Neural progenitor cell (in vitro differentiated cells): ENCODE results near the gene FAM168B. TPM values are rescaled to one million over a fixed set of nuclear protein-coding genes. Genes with fewer than 3 reads are reported as not detected.
"Not testable (repeated sequence)": the region's sequence is repeated elsewhere in the genome, so short reads cannot be mapped to it uniquely, and the experiment has no call there.

ENCODE experiments used
- DNase-seq: peaks from one replicate; pipeline ENCODE4 v3.0.0-alpha.2; 2016; ENCODE audit warnings: low spot score
- H2AFZ ChIP-seq: fragments of 200-600 bp; sonication (generic); replicated peaks from 2 replicates; pipeline ENCODE4 v1.6.1; 2016; ENCODE audit warnings: antibody characterized with exemption
- H3F3A ChIP-seq: fragments of 200-600 bp; sonication (generic); 2 replicates; pipeline ENCODE4 v1.6.1; 2016; ENCODE audit warnings: antibody characterized with exemption, low read depth
- H3K27ac ChIP-seq: fragments of 200-600 bp; sonication (generic); 2 replicates; pipeline ENCODE4 v1.5.1; 2016; ENCODE audit warnings: mild to moderate bottlenecking
- H3K27me3 ChIP-seq: fragments of 200-600 bp; sonication (generic); 2 replicates; pipeline ENCODE4 v1.6.1; 2016; ENCODE audit warnings: mild to moderate bottlenecking, moderate library complexity
- H3K36me3 ChIP-seq: fragments of 200-600 bp; sonication (generic); 2 replicates; pipeline ENCODE4 v1.5.1; 2016
- H3K4me1 ChIP-seq: fragments of 200-600 bp; sonication (generic); 2 replicates; pipeline ENCODE4 v1.6.1; 2016; ENCODE audit warnings: mixed run types
- H3K4me2 ChIP-seq: fragments of 200-600 bp; sonication (generic); 2 replicates; pipeline ENCODE4 v1.6.1; 2016
- H3K4me3 ChIP-seq: fragments of 200-600 bp; sonication (generic); 2 replicates; pipeline ENCODE4 v1.5.1; 2016
- H3K79me2 ChIP-seq: fragments of 200-600 bp; sonication (generic); 2 replicates; pipeline ENCODE4 v1.6.1; 2016; ENCODE audit warnings: low read depth
- H3K9ac ChIP-seq: fragments of 200-600 bp; sonication (generic); 2 replicates; pipeline ENCODE4 v1.6.1; 2016
- H3K9me3 ChIP-seq: fragments of 200-600 bp; sonication (generic); 2 replicates; pipeline ENCODE4 v1.5.1; 2016; ENCODE audit warnings: low read depth
- H4K20me1 ChIP-seq: fragments of 200-600 bp; sonication (generic); 2 replicates; pipeline ENCODE4 v1.6.1; 2016; ENCODE audit warnings: low read depth
- H3K27ac Mint-ChIP-seq: 3 replicates; pipeline ENCODE4 v1.8.0; 2021; ENCODE audit warnings: mixed read lengths
- H3K27me3 Mint-ChIP-seq: 2 replicates; pipeline ENCODE4 v1.8.0; 2022; ENCODE audit warnings: low read depth, mild to moderate bottlenecking, inconsistent platforms, moderate library complexity, mixed read lengths; ENCODE audit not compliant: insufficient read depth
- H3K36me3 Mint-ChIP-seq: 3 replicates; pipeline ENCODE4 v1.8.0; 2021; ENCODE audit warnings: mixed read lengths
- H3K4me1 Mint-ChIP-seq: 3 replicates; pipeline ENCODE4 v1.8.0; 2021; ENCODE audit warnings: mixed read lengths
- H3K4me3 Mint-ChIP-seq: 3 replicates; pipeline ENCODE4 v1.8.0; 2021; ENCODE audit warnings: mild to moderate bottlenecking, moderate library complexity, mixed read lengths
- H3K9me3 Mint-ChIP-seq: 3 replicates; pipeline ENCODE4 v1.8.0; 2020; ENCODE audit warnings: mixed read lengths
- CTCF ChIP-seq: fragments of 200-600 bp; sonication (generic); IDR thresholded peaks from 2 replicates; pipeline ENCODE4 v1.5.1; 2017; ENCODE audit warnings: antibody characterized with exemption, mild to moderate bottlenecking
- EZH2 ChIP-seq: fragments of 200-600 bp; sonication (generic); IDR thresholded peaks from 2 replicates; pipeline ENCODE4 v1.6.1; 2017; ENCODE audit warnings: antibody characterized with exemption, mild to moderate bottlenecking, moderate library complexity
- EZH2phosphoT487 ChIP-seq: fragments of 200-600 bp; sonication (generic); IDR thresholded peaks from 2 replicates; pipeline ENCODE4 v1.6.1; 2017; ENCODE audit warnings: antibody characterized with exemption
- total RNA-seq: library from RNA; depleted of rRNA; stranded (reverse); fragments of >200 nt; gene quantifications from 2 replicates; pipeline ENCODE4 v1.2.3, GENCODE V29; 2015; ENCODE audit warnings: low replicate concordance

Gene FAM168B
- total RNA-seq, 1 donor from 2014 or later, result 63.0 TPM

DNA sequence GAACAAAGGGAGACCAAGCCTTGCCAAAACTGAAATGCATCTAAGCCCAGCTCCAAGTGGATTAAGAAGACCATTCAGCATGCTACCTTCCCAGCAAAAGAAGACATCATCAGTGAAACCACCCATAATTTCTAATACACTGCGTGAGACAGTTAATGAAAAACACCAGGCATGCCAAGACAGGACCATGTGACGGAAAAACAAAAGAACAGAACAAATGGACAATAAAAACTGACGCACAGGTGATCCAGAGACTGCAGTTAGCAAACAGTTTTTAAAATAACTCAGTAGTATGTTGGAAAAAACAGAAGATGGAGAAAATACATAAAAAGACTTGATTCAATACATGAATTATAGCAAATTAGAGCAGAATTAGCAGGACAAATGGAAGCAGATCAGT lies 15.3 kb downstream of the FAM168B start:
- Histone ChIP-seq H3K27me3 (no peaks in the 10 kb centered on the region), H3K4me3 (no peak overlapping the region), H2AFZ (no peak overlapping the region), H3K9ac (no peak overlapping the region), H3K79me2 (peaks cover 99% of the 10 kb centered on the region), H3K9me3 (no peaks in the 10 kb centered on the region), H3K4me1 (peaks cover 8% of the 10 kb centered on the region), H3K4me2 (no peak overlapping the region), H3K27ac (no peak overlapping the region), H4K20me1 (peaks cover 83% of the 10 kb centered on the region), H3K36me3 (peaks cover 3% of the 10 kb centered on the region), H3F3A (no peaks in the 10 kb centered on the region)
- H3K27me3 Mint-ChIP-seq, result peaks cover 2% of the 10 kb centered on the region
- H3K36me3 Mint-ChIP-seq, result peaks cover 50% of the 10 kb centered on the region
- H3K9me3 Mint-ChIP-seq, result no peaks in the 10 kb centered on the region
- no peak for DNase-seq
- no peak overlapping the region for H3K4me3 Mint-ChIP-seq
- no peak overlapping the region for H3K27ac Mint-ChIP-seq
- H3K4me1 Mint-ChIP-seq, result peaks cover 3% of the 10 kb centered on the region
- TF ChIP-seq CTCF (no peak), EZH2 (no peak), EZH2phosphoT487 (no peak)

DNA sequence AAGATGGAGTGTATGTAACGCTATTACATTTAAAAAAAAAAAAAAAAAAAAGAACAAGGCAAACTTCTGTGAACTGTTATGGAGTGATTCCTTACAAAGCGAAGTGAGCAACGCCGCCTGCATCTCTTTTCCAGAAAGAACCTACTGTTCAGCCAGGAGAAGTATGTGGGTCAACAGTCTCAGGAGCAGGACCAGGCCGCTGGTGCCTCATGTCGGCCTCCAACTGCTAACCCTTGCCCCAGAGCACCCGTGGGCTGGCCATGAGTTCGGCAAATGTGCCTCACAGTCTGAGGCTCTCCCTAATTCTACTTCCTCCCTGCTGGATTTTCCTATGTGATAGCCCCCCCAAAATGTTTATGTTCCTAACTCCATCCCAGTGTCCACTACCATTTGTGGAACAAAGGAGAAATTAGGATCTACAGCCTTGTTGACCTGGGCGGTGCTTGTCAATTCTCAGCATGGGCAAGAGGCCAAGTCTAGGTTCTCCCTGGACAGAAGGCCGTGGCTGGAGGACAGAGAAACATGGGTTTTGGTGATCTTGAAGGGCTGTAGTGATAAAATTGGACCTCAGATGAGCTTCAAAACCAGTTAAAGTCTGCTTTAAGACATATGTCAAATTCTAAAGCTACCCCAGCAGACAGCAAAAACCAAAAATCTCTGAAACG lies 15.9 kb downstream of the FAM168B start:
- H3K4me3 ChIP-seq, result no peak overlapping the region
- peaks cover 81% of the 10 kb centered on the region for H4K20me1 ChIP-seq
- H3K4me1 ChIP-seq, result peaks cover 3% of the 10 kb centered on the region
- no peak overlapping the region for H3K9ac ChIP-seq
- H3K4me2 ChIP-seq, result no peak overlapping the region
- no peaks in the 10 kb centered on the region for H3K9me3 Mint-ChIP-seq
- H3K27ac ChIP-seq, result no peak overlapping the region
- H3K27ac Mint-ChIP-seq, result no peak overlapping the region
- H3K79me2 ChIP-seq, result peaks cover 99% of the 10 kb centered on the region
- TF ChIP-seq EZH2, result no peak
- TF ChIP-seq CTCF, result no peak
- TF ChIP-seq EZH2phosphoT487, result no peak
- no peak overlapping the region for H3K4me3 Mint-ChIP-seq
- DNase-seq, result no peak
- H3F3A ChIP-seq, result no peaks in the 10 kb centered on the region
- peaks cover 3% of the 10 kb centered on the region for H3K36me3 ChIP-seq
- no peaks in the 10 kb centered on the region for H3K9me3 ChIP-seq
- peaks cover 2% of the 10 kb centered on the region for H3K27me3 Mint-ChIP-seq
- no peaks in the 10 kb centered on the region for H3K27me3 ChIP-seq
- peaks cover 3% of the 10 kb centered on the region for H3K4me1 Mint-ChIP-seq
- H3K36me3 Mint-ChIP-seq, result peaks cover 48% of the 10 kb centered on the region
- no peak overlapping the region for H2AFZ ChIP-seq

DNA sequence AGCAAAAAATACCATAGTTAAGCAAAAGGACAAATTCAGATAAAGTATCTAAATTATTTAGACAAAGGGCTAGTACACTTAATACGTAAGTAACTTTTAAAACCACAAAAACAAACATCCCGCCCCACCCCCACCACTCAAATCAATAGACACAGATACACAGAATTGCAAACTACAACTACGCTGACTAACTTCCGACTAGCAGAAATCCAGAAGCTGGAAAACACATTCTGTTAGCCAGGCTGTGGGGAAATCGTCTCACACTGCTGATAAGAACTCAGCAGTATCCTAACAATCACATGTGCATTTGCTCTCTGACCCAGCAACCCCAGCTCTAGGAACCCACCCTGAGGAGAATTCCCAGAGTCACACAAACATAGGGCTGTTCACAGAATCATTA lies 16.6 kb downstream of the FAM168B start:
- peaks cover 2% of the 10 kb centered on the region for H3K27me3 Mint-ChIP-seq
- H3K27ac ChIP-seq, result no peak overlapping the region
- H3K27ac Mint-ChIP-seq, result no peak overlapping the region
- no peaks in the 10 kb centered on the region for H3K9me3 Mint-ChIP-seq
- peaks cover 48% of the 10 kb centered on the region for H3K36me3 Mint-ChIP-seq
- peaks cover 3% of the 10 kb centered on the region for H3K36me3 ChIP-seq
- H3K4me1 Mint-ChIP-seq, result peaks cover 3% of the 10 kb centered on the region
- H3K9me3 ChIP-seq, result no peaks in the 10 kb centered on the region
- DNase-seq, result no peak
- no peaks in the 10 kb centered on the region for H3K4me1 ChIP-seq
- TF ChIP-seq EZH2 (no peak), EZH2phosphoT487 (no peak), CTCF (no peak)
- no peak overlapping the region for H2AFZ ChIP-seq
- peaks cover 94% of the 10 kb centered on the region for H3K79me2 ChIP-seq
- no peak overlapping the region for H3K4me3 Mint-ChIP-seq
- H3K27me3 ChIP-seq, result no peaks in the 10 kb centered on the region
- no peak overlapping the region for H3K9ac ChIP-seq
- no peaks in the 10 kb centered on the region for H3F3A ChIP-seq
- no peak overlapping the region for H3K4me3 ChIP-seq
- no peak overlapping the region for H3K4me2 ChIP-seq
- H4K20me1 ChIP-seq, result peaks cover 78% of the 10 kb centered on the region

GRCh38 chr2:131075578-131075977 lies 17.7 kb downstream of the FAM168B start:
- Histone ChIP-seq H3K79me2 (peaks cover 94% of the 10 kb centered on the region), H4K20me1 (peaks cover 72% of the 10 kb centered on the region)
- not testable (repeated sequence) for H3K27me3 Mint-ChIP-seq, H3K27me3 ChIP-seq, H3K4me1 Mint-ChIP-seq, H3K9ac ChIP-seq, H3K9me3 Mint-ChIP-seq, H3K4me2 ChIP-seq, H3K27ac Mint-ChIP-seq, H3F3A ChIP-seq, H2AFZ ChIP-seq, H3K9me3 ChIP-seq, H3K36me3 ChIP-seq, DNase-seq, H3K27ac ChIP-seq, H3K4me3 ChIP-seq, H3K4me3 Mint-ChIP-seq, H3K4me1 ChIP-seq
- H3K36me3 Mint-ChIP-seq, result peaks cover 53% of the 10 kb centered on the region

DNA sequence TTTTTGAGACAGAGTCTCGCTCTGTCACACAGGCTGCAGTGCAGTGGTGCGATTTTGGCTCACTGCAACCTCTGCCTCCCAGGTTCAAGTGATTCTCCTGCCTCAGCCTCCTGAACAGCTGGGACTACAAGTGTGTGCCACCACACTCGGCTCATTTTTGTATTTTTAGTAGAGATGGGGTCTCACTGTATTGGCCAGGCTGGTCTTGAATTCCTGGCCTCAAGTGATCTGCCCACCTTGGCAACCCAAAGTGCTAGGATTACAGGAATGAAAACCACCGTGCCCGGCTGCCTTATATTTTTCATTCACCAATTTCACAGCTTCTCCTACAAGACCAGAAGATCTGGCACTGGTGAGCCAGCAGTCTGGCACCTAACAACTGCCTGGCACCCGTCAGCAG lies 25.1 kb downstream of the FAM168B start:
- H3K79me2 ChIP-seq, result peaks cover 96% of the 10 kb centered on the region
- not testable (repeated sequence) for H3K4me2 ChIP-seq, H3K4me3 Mint-ChIP-seq, H2AFZ ChIP-seq, H3K36me3 ChIP-seq, H3K27me3 Mint-ChIP-seq, H3K27ac ChIP-seq, H3K9me3 Mint-ChIP-seq, H3K9ac ChIP-seq, H3K27ac Mint-ChIP-seq, H3K4me1 ChIP-seq, H3K4me3 ChIP-seq, H3K9me3 ChIP-seq, H3K27me3 ChIP-seq, H3F3A ChIP-seq, DNase-seq
- peaks cover 23% of the 10 kb centered on the region for H3K4me1 Mint-ChIP-seq
- peaks cover 49% of the 10 kb centered on the region for H3K36me3 Mint-ChIP-seq
- peaks cover 76% of the 10 kb centered on the region for H4K20me1 ChIP-seq
